Smooth muscle cell (in vitro differentiated cells): Measurements from ENCODE around the gene CDX1. TPM values are rescaled to one million over a fixed set of nuclear protein-coding genes. Genes with fewer than 3 reads are reported as not detected.

Source experiments
- DNase-seq: peaks from one replicate; lab custom pipeline; 2025; ENCODE audit not compliant: unreplicated experiment; lab: John Stamatoyannopoulos, UW
- H2AFZ ChIP-seq: fragments of 200-600 bp; sonication (generic); 2 replicates; pipeline ENCODE4 v1.6.0; 2016; ENCODE audit warnings: antibody characterized with exemption, low read depth, mild to moderate bottlenecking
- H3F3A ChIP-seq: fragments of 200-600 bp; sonication (generic); 2 replicates; pipeline ENCODE4 v1.6.0; 2017; ENCODE audit warnings: antibody characterized with exemption, low read depth
- H3K27ac ChIP-seq: fragments of 200-600 bp; sonication (generic); 2 replicates; pipeline ENCODE4 v1.5.1; 2016; ENCODE audit warnings: low read depth, mild to moderate bottlenecking
- H3K27me3 ChIP-seq: fragments of 200-600 bp; sonication (generic); 2 replicates; pipeline ENCODE4 v1.6.1; 2016; ENCODE audit warnings: low read depth, mild to moderate bottlenecking
- H3K36me3 ChIP-seq: fragments of 200-600 bp; sonication (generic); 2 replicates; pipeline ENCODE4 v1.5.1; 2016; ENCODE audit warnings: low read depth
- H3K4me1 ChIP-seq: fragments of 200-600 bp; sonication (generic); 2 replicates; pipeline ENCODE4 v1.5.1; 2016; ENCODE audit warnings: low read depth
- H3K4me2 ChIP-seq: fragments of 200-600 bp; sonication (generic); 2 replicates; pipeline ENCODE4 v1.6.0; 2016; ENCODE audit warnings: mild to moderate bottlenecking
- H3K4me3 ChIP-seq: fragments of 200-600 bp; sonication (generic); 2 replicates; pipeline ENCODE4 v1.5.1; 2016; ENCODE audit warnings: mild to moderate bottlenecking
- H3K79me2 ChIP-seq: fragments of 200-600 bp; sonication (generic); 2 replicates; pipeline ENCODE4 v1.6.0; 2016; ENCODE audit warnings: low read depth, mild to moderate bottlenecking
- H3K9ac ChIP-seq: fragments of 200-600 bp; sonication (generic); 2 replicates; pipeline ENCODE4 v1.6.0; 2016; ENCODE audit warnings: low read depth
- H3K9me3 ChIP-seq: fragments of 200-600 bp; sonication (generic); replicated peaks from 2 replicates; pipeline ENCODE4 v1.5.1; 2016; ENCODE audit warnings: low read depth
- H4K20me1 ChIP-seq: fragments of 200-600 bp; sonication (generic); 2 replicates; pipeline ENCODE4 v1.6.0; 2016; ENCODE audit warnings: low read depth
- WGBS: methylation state at CpG from one replicate; pipeline ENCODE4 v1.1.7; 2016; ENCODE audit warnings: low lambda C conversion rate; 5-methylcytosine and 5-hydroxymethylcytosine counted together
- polyA plus RNA-seq: library from polyadenylated mRNA; unstranded; fragments of >200 nt; fragmentation: Nextera tagmentation; extraction: Ambion mirVana; gene quantifications from 2 replicates; pipeline ENCODE4 v1.2.1, GENCODE V29; 2016
- total RNA-seq: library from RNA; depleted of rRNA; stranded (reverse); fragments of >200 nt; gene quantifications from 2 replicates; pipeline ENCODE4 v1.2.3, GENCODE V29; 2014
- TF ChIP-seq, protein P1 (sequence below): fragments of 200-600 bp; sonication (generic); IDR thresholded peaks from 2 replicates; pipeline ENCODE4 v1.5.1; 2017; ENCODE audit warnings: borderline replicate concordance, mild to moderate bottlenecking, antibody characterized with exemption; ENCODE audit not compliant: insufficient read depth, poor library complexity, severe bottlenecking

Gene CDX1
- total and polyA plus RNA-seq, 2 experiments from 2014 or later: 1.4 to 5.0 TPM

GRCh38 chr5:150166037-150166649, 435 bp upstream of the CDX1 start:
- Histone ChIP-seq H2AFZ (no peak overlapping the region), H3K27me3 (peaks cover 31% of the 10 kb centered on the region)
- 63% methylated on average over 18 of the region's 27 CpGs for WGBS

GRCh38 chr5:150167512-150167850, 903 bp downstream of the CDX1 start:
- Histone ChIP-seq H3K27ac (no peak overlapping the region), H3K9me3 (no peaks in the 10 kb centered on the region), H3K36me3 (no peaks in the 10 kb centered on the region), H3K4me3 (peak overlapping the region; percentile 31), H3K9ac (no peak overlapping the region), H2AFZ (no peak overlapping the region), H3K4me2 (peak overlapping the region; percentile 73), H3F3A (no peaks in the 10 kb centered on the region), H4K20me1 (no peaks in the 10 kb centered on the region), H3K27me3 (peaks cover 31% of the 10 kb centered on the region), H3K79me2 (no peaks in the 10 kb centered on the region), H3K4me1 (peaks cover 4% of the 10 kb centered on the region)
- WGBS: 35% methylated on average over 15 of the region's 15 CpGs
- no peak for DNase-seq
- TF ChIP-seq, protein P1, sequence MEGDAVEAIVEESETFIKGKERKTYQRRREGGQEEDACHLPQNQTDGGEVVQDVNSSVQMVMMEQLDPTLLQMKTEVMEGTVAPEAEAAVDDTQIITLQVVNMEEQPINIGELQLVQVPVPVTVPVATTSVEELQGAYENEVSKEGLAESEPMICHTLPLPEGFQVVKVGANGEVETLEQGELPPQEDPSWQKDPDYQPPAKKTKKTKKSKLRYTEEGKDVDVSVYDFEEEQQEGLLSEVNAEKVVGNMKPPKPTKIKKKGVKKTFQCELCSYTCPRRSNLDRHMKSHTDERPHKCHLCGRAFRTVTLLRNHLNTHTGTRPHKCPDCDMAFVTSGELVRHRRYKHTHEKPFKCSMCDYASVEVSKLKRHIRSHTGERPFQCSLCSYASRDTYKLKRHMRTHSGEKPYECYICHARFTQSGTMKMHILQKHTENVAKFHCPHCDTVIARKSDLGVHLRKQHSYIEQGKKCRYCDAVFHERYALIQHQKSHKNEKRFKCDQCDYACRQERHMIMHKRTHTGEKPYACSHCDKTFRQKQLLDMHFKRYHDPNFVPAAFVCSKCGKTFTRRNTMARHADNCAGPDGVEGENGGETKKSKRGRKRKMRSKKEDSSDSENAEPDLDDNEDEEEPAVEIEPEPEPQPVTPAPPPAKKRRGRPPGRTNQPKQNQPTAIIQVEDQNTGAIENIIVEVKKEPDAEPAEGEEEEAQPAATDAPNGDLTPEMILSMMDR: no peak

More at GRCh38 chr5:150166037-150166649, 435 bp upstream of the CDX1 start:
- H3K4me2 ChIP-seq: peak overlapping the region; percentile 73
- no peaks in the 10 kb centered on the region for H4K20me1 ChIP-seq
- peak overlapping the region; percentile 31 for H3K4me3 ChIP-seq
- TF ChIP-seq, protein P1: no peak
- H3K9me3 ChIP-seq: no peaks in the 10 kb centered on the region
- peaks cover 2% of the 10 kb centered on the region for H3F3A ChIP-seq
- no peak overlapping the region for H3K9ac ChIP-seq
- no peaks in the 10 kb centered on the region for H3K79me2 ChIP-seq
- H3K4me1 ChIP-seq: peaks cover 7% of the 10 kb centered on the region
- H3K36me3 ChIP-seq: no peaks in the 10 kb centered on the region
- no peak for DNase-seq
- no peak overlapping the region for H3K27ac ChIP-seq

DNA sequence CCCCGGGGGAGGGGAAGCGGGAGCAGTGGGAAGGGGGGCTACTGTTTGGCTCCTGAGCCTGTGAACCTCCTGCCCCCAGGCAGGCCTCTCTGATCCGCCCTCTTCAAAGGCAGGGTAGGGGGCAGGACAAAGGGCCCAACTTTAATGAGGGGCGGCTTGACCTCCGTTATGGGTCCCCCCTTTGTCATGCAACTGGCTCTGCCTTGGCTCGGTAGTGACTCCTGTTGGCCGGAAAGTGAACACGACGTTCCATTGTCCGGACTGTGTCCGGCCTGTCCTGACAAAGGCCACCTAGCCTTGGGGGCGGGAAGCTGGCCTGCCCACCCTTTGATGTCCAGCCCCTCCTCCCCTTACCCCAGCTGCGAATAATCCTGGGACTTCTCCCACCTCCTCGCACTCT, 1.3 kb downstream of the CDX1 start:
- H3K9me3 ChIP-seq: no peaks in the 10 kb centered on the region
- H3K27ac ChIP-seq: no peak overlapping the region
- WGBS: 82% methylated on average over 14 of the region's 14 CpGs
- peak overlapping the region; percentile 31 for H3K4me3 ChIP-seq
- H4K20me1 ChIP-seq: no peaks in the 10 kb centered on the region
- H3K4me2 ChIP-seq: no peak overlapping the region
- H2AFZ ChIP-seq: no peak overlapping the region
- no peaks in the 10 kb centered on the region for H3F3A ChIP-seq
- TF ChIP-seq, protein P1: peak; percentile 16
- no peak for DNase-seq
- peaks cover 31% of the 10 kb centered on the region for H3K27me3 ChIP-seq
- no peaks in the 10 kb centered on the region for H3K36me3 ChIP-seq
- peaks cover 4% of the 10 kb centered on the region for H3K4me1 ChIP-seq
- H3K9ac ChIP-seq: no peak overlapping the region
- H3K79me2 ChIP-seq: no peaks in the 10 kb centered on the region

DNA sequence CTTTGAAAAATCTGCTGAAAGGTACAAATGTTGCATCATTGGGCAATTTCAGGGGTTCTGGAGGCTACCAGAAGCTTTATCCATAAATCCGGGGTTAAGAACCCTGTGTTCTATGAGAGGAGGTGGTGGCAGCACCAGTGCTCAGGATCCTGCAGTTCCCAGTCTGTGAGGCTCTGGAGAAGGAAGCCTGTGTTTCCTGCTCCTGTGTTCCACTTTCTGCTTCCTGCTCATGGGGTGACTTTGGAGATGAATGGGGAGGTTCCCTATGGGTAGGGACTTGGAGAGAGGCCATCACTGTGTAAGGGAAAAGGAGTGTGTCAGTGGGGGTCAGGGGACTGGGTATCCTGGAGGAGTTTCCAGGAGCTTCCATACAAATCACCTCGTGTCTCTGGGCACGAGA, 2.3 kb downstream of the CDX1 start:
- H3K27me3 ChIP-seq: peaks cover 31% of the 10 kb centered on the region
- no peaks in the 10 kb centered on the region for H3K79me2 ChIP-seq
- no peaks in the 10 kb centered on the region for H4K20me1 ChIP-seq
- no peak overlapping the region for H3K9ac ChIP-seq
- WGBS: 68% methylated on average over 3 of the region's 3 CpGs
- peaks cover 4% of the 10 kb centered on the region for H3K4me1 ChIP-seq
- H3K9me3 ChIP-seq: no peaks in the 10 kb centered on the region
- no peak overlapping the region for H3K27ac ChIP-seq
- no peak overlapping the region for H3K4me3 ChIP-seq
- TF ChIP-seq, protein P1: no peak
- H3K36me3 ChIP-seq: no peaks in the 10 kb centered on the region
- no peak for DNase-seq
- no peaks in the 10 kb centered on the region for H3F3A ChIP-seq
- no peak overlapping the region for H2AFZ ChIP-seq
- H3K4me2 ChIP-seq: no peak overlapping the region
